ENCODE results near the gene PAF1. TPM values are rescaled to one million over a fixed set of nuclear protein-coding genes. Genes with fewer than 3 reads are reported as not detected.
"Not testable (repeated sequence)": the region's sequence is repeated elsewhere in the genome, so short reads cannot be mapped to it uniquely, and the experiment has no call there.

Gene PAF1
- total RNA-seq, 1 donor from 2014 or later, result 34.5 TPM

DNA sequence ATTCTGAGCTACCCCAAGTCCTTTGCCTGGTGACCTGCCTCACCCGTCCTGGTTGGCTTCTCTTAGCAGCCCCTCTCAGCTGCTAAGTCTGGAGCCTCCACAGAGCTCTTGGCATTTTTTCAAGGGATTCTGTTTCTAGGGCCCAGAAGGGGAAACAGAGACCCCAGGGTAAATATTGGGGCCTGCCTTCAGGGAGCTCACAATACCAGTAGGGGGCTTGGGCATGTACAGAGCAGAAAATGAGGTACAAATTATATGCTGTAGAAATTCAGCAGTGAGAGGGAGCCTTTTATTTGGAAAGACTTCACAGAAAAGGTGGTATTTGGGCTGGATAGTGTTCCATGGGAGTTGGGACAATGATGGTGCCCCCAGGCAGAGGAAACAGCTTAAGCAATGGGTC lies 45.0 kb downstream of the PAF1 start:
- ATAC-seq (no peak), DNase-seq (ENCODE audit: missing footprints) (no peak)
- intact Hi-C loops (cut with DNase I), result no loop called here

DNA sequence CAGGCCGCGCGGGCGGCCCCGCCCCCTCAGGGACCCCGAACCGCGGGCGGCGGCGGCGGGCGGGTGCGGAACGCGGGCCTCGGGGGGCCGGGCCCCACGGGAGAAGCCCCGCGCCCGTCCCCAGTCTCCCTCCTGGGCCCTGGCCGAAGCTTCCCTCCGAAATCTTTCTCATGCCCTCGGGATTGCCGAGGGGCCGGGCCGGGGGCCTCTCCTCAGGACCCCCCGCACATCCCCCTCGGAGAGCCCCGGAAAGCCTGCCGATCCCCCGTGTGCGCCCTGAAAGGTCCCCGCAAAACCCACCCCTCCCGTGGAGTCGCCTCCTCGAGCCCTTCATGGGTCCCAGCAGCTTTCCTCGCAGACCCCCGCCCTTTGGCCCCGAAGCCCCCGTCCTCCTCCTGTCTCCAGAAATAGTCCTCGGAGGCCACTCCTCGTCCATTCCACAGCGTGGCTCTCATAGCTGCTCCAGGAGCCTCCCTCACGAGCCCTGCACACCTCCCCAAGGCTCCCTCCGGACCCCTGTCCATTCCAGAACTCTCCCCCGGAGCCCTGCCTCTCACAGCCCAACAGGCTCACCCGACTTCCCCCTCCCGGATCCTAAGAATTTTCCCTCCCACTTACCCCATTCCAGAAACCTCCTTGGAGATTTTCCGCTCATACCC lies 48.1 kb downstream of the PAF1 start:
- ATAC-seq (no peak), DNase-seq (ENCODE audit: missing footprints) (no peak)
- intact Hi-C loops (cut with DNase I), result loop anchor here (1.0 to 5.0 kb wide), 4 partner anchors 30 to 190 kb away; partner anchors contain the start of genes EID2B, MED29, PAF1 and PLEKHG2

DNA sequence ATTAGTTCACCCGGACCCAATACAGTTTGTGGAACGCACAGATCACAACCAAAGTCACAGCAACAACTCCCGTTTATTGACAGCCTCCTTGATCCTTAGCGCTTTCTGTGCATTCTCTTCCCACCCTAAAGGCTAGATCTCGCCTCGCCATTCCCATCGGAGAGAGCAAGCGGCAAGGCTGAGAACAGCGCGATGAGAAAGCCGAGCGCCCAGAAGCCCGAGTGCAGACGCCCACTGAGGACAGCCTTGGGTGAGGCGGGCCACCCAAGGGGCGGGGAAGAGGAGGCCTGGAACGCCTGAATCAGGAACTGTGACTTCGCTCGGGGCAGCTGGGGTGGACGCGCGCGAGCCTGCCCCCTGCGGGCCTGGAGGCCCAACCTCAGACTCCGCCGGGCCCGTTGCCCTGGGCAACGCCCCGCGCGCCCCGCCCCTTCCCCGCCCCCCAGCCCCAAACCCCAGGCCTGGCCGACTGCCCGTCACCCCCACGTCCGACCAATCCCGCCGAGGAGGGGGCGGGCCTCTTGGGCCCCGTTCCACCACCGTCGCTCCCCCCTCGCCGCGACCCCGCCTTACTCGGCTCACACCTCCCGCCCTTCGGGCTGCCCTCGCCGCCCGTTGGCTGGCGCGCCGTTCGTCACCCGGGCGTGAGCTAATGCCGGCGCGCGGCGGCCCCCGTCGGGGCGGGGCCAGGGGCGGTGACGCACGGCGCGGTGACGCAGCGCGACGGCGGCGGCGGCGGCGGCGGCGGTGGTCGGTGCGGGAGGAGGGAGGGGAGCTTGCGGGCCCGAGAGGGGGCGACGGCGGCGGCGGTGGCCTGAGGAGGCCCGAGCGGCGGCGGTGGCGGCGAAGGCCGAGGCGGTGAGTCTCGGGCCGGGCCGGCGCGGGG lies 48.9 kb downstream of the PAF1 start, which contains the start of gene SAMD4B:
Gene SAMD4B, plus strand, starts transcription at position 703 of the 886 bp plus-strand sequence. CDS start 14,473 bp downstream, outside the sequence.
- ATAC-seq (peak; percentile 98), DNase-seq (ENCODE audit: missing footprints) (peak; percentile 99)
- intact Hi-C loops (cut with DNase I), result loop anchor here (1.0 to 5.0 kb wide), 4 partner anchors 30 to 190 kb away; partner anchors contain the start of genes EID2B, MED29, PAF1 and PLEKHG2

GRCh38 chr19:39341129-39341718 lies 49.7 kb downstream of the PAF1 start:
- DNase-seq (ENCODE audit: missing footprints) (no peak), ATAC-seq (peak; percentile 7)
- intact Hi-C loops (cut with DNase I), result loop anchor here (5.0 kb wide), 3 partner anchors 51 to 191 kb away; partner anchors contain the start of genes EID2B, MED29, PAF1 and PLEKHG2

DNA sequence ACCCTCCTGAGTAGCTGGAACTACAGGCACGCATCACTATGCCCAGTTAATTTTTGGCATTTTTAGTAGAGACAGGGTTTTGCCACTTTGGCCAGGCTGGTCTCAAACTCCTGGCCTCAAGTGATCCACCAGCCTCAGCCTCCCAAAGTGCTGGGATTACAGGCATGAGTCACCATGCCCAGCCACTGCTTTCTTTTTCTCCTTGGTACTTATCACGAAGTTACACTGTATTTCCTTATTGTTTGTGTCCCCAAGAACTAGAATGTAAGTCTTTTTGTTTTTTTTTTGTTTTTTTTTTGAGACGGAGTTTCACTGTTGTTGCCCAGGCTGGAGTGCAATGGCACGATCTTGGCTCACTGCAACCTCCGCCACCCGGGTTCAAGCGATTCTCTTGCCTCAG lies 50.8 kb downstream of the PAF1 start:
- not testable (repeated sequence) for DNase-seq (ENCODE audit: missing footprints); ATAC-seq
- intact Hi-C loops (cut with DNase I), result loop anchor here (5.0 kb wide), 3 partner anchors 52 to 192 kb away; partner anchors contain the start of genes EID2B, MED29, PAF1 and PLEKHG2

DNA sequence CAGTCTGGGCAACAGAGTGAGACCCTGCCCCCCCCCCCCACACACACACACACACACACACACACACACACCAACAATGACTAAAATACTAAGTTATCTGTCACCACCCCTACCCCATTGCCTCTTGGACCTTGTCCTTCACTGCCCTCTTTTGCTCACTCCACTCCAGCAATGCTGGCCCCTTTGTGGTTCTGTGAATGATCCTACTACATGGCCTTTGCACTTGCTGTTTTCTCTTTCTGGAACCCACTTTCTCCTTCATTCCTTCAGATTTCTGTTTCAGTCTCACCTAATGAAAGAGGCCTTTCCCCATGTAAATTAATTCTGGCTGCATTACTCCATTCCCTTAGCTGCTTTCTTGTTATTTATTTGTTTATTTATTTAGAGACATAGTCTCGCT lies 51.2 kb downstream of the PAF1 start:
- no peak for ATAC-seq
- DNase-seq (ENCODE audit: missing footprints), result no peak
- intact Hi-C loops (cut with DNase I), result loop anchor here (5.0 kb wide), 3 partner anchors 53 to 193 kb away; partner anchors contain the start of genes EID2B, MED29, PAF1 and PLEKHG2

- DNase-seq (ENCODE audit: missing footprints) (no peak), ATAC-seq (no peak)
- intact Hi-C loops (cut with DNase I), result no loop called here
Observed at GRCh38 chr19:39336483-39336882, 54.4 kb downstream of the PAF1 start.

Small RNAs within 50 kb of the gene (microRNA-seq; reads per million reads assigned to microRNA genes)
- not detected for gene MIR4530

Other genes starting within 250 kb of the PAF1 start
- gene NCCRP1, start 194.1 kb downstream of the PAF1 start, total RNA-seq, result not detected
- gene SYCN, start 186.8 kb downstream of the PAF1 start, total RNA-seq, result not detected
- gene IFNL3, start 146.1 kb downstream of the PAF1 start, total RNA-seq, result not detected
- not detected for gene IFNL4, start 142.2 kb downstream of the PAF1 start, total RNA-seq
- gene IFNL2, start 122.7 kb downstream of the PAF1 start, total RNA-seq, result not detected
- not detected for gene IFNL1, start 94.7 kb downstream of the PAF1 start, total RNA-seq
- gene LRFN1, start 70.2 kb downstream of the PAF1 start, total RNA-seq, result 0.41 TPM
- gene GMFG, start 55.1 kb downstream of the PAF1 start, total RNA-seq, result 20.2 TPM
- gene SAMD4B, start 48.7 kb downstream of the PAF1 start, total RNA-seq, result 40.6 TPM
- 21.8 TPM for gene MED29, start 272 bp upstream of the PAF1 start, total RNA-seq
- gene ZFP36, start 15.7 kb upstream of the PAF1 start, total RNA-seq, result 48.7 TPM
- 10.4 TPM for gene PLEKHG2, start 21.6 kb upstream of the PAF1 start, total RNA-seq
- 1,258 TPM for gene RPS16, start 44.8 kb upstream of the PAF1 start, total RNA-seq
- gene SUPT5H, start 54.5 kb upstream of the PAF1 start, total RNA-seq, result 80.6 TPM
- gene TIMM50, start 89.7 kb upstream of the PAF1 start, total RNA-seq, result 75.9 TPM
- gene DLL3, start 107.8 kb upstream of the PAF1 start, total RNA-seq, result not detected
- gene SELENOV, start 124.0 kb upstream of the PAF1 start, total RNA-seq, result not detected
- gene EID2B, start 141.7 kb upstream of the PAF1 start, total RNA-seq, result 1.7 TPM
- gene EID2, start 149.1 kb upstream of the PAF1 start, total RNA-seq, result 10.7 TPM
- gene LGALS13, start 211.4 kb upstream of the PAF1 start, total RNA-seq, result not detected